K562 (cell line): ENCODE data around the gene SLC35E3. TPM values are rescaled to one million over a fixed set of nuclear protein-coding genes. Genes with fewer than 3 reads are reported as not detected.

Source experiments
- CREB1 ChIP-seq, 2 experiments: sonication (generic) in 1 of 2; formaldehyde crosslinking in 1 of 2; IDR thresholded peaks; 2 replicates each; pipeline versions ENCODE4 v1.6.1 to v1.8.0; 2012 to 2022; ENCODE audit warnings: inconsistent platforms in 1 of 2, mild to moderate bottlenecking in 1 of 2, missing genetic modification reagents in 1 of 2, moderate library complexity in 1 of 2
- ETV1 ChIP-seq: fragments of 450-650 bp; conservative IDR thresholded peaks from 2 replicates; pipeline ENCODE4 v1.6.1; 2016; ENCODE audit warnings: missing genetic modification characterization, control low read depth, low read depth, missing compliant biosample characterization
- GATA2 ChIP-seq: sonication (generic); formaldehyde crosslinking; IDR thresholded peaks from 2 replicates; pipeline ENCODE4 v1.4.0; 2020; ENCODE audit warnings: mild to moderate bottlenecking, missing genetic modification reagents
- HBP1 ChIP-seq: fragments of 450-650 bp; formaldehyde crosslinking; IDR thresholded peaks from 2 replicates; pipeline ENCODE4 v1.4.0; 2022; ENCODE audit warnings: missing genetic modification characterization
- HNRNPL ChIP-seq: fragments of 200-400 bp; formaldehyde crosslinking; IDR thresholded peaks from 2 replicates; pipeline ENCODE4 v1.6.1; 2017; ENCODE audit warnings: low read depth, mild to moderate bottlenecking, low read length
- RREB1 ChIP-seq: fragments of 250-450 bp; sonication (Bioruptor Pico); IDR thresholded peaks from 2 replicates; pipeline ENCODE4 v1.4.0; 2020
- TCF3 ChIP-seq: sonication (generic); formaldehyde crosslinking; IDR thresholded peaks from 2 replicates; pipeline ENCODE4 v1.4.0; 2020; ENCODE audit warnings: mild to moderate bottlenecking, missing genetic modification reagents
- THRA ChIP-seq: fragments of 450-650 bp; IDR thresholded peaks from 2 replicates; pipeline ENCODE4 v1.6.1; 2017; ENCODE audit warnings: mild to moderate bottlenecking, moderate library complexity
- ZBTB33 ChIP-seq: sonication (generic); formaldehyde crosslinking; IDR thresholded peaks from 2 replicates; pipeline ENCODE4 v1.8.1; 2023; ENCODE audit warnings: mild to moderate bottlenecking, missing genetic modification reagents
- ZNF41 ChIP-seq: fragments of 250-450 bp; sonication (Bioruptor Pico); conservative IDR thresholded peaks from 2 replicates; pipeline ENCODE4 v1.4.0; 2020; ENCODE audit warnings: mild to moderate bottlenecking
- polyA plus RNA-seq, 8 experiments: library from polyadenylated mRNA; depleted of rRNA in 4 of 8; stranded (reverse) in 5 of 8; unstranded in 3 of 8; fragments of >200 nt; fragmentation: Nextera tagmentation in 2 of 8; fragmentation: Illumina TruSeq in 1 of 8; extraction: Ambion mirVana in 2 of 8; extraction: Trizol in 1 of 8; gene quantifications; 2 replicates each; pipeline versions ENCODE4 v1.2.1 to v1.2.3, GENCODE V29; 2011 to 2014; ENCODE audit warnings: inconsistent platforms in 1 of 8, missing spikeins in 1 of 8
- total RNA-seq, 7 experiments: library from RNA; depleted of rRNA in 6 of 7; stranded (reverse); fragments of >200 nt in 6 of 7; fragmentation: Illumina TruSeq in 2 of 7; extraction: Trizol in 2 of 7; gene quantifications; 2 replicates each; pipeline versions ENCODE4 v1.2.1 to v1.2.3, GENCODE V29; 2011 to 2021; ENCODE audit warnings: low replicate concordance in 1 of 7

The SLC35E3 gene
- total and polyA plus RNA-seq, 9 of the 15 experiments (the other 6 are each of a cell fraction or from before 2014, with no cell fraction given): 1.2 to 5.9 (median 3.8) TPM

- TF ChIP-seq ZBTB33 (CRISPR knock-in tag) (no peak), ETV1 (tag) (no peak), GATA2 (CRISPR knock-in tag) (no peak), ZNF41 (CRISPR knock-in tag) (no peak), HNRNPL (no peak; the same call in 1 of the 2 replicates), HBP1 (CRISPR knock-in tag) (no peak), THRA (no peak), TCF3 (CRISPR knock-in tag) (no peak), RREB1 (no peak; the same call in 1 of the 2 replicates), CREB1 (IDR thresholded peaks at IDR 0.05) (no peak), CREB1 (CRISPR knock-in tag; IDR thresholded peaks at IDR 0.05) (no peak)
These were observed 62.6 kb downstream of the SLC35E3 start (continued) for GRCh38 chr12:68808388-68809189.
